Stimulated activated naive CD8-positive, alpha-beta T cell treated with anti-CD3 and anti-CD28 coated beads, Interleukin-15, amount 100 ng/mL, for 72 hours (primary cell): ENCODE results near the gene VAMP5.
A peak's percentile ranks its signal among the peaks of the same experiment; 100 is the strongest.
"Not testable (repeated sequence)": the region's sequence is repeated elsewhere in the genome, so short reads cannot be mapped to it uniquely, and the experiment has no call there.

Source experiments
- ATAC-seq: fragments of 150-1000 bp; cut with Tn5 transposase; 2 replicates; pipeline ENCODE4 v1.10.0; 2021; ENCODE audit warnings: mild to moderate bottlenecking, moderate library complexity
- DNase-seq, 2 donors: peaks; one replicate each; pipeline ENCODE4 v3.0.0; 2021 to 2022
- H3K27ac Mint-ChIP-seq, 2 donors: one replicate each; pipeline ENCODE4 v1.8.0; 2022; ENCODE audit warnings: mild to moderate bottlenecking in 2 of 2, mixed read lengths in 2 of 2, moderate library complexity in 2 of 2
- H3K27me3 Mint-ChIP-seq: one replicate; pipeline ENCODE4 v1.8.0; 2022; ENCODE audit warnings: mixed read lengths
- H3K4me1 Mint-ChIP-seq: one replicate; pipeline ENCODE4 v1.8.0; 2022; ENCODE audit warnings: mild to moderate bottlenecking, mixed read lengths
- H3K4me3 Mint-ChIP-seq, 2 donors: one replicate each; pipeline ENCODE4 v1.8.0; 2022; ENCODE audit warnings: mild to moderate bottlenecking in 2 of 2, mixed read lengths in 2 of 2, moderate library complexity in 1 of 2
- H3K9me3 Mint-ChIP-seq, 2 donors: one replicate each; pipeline ENCODE4 v1.8.0; 2022; ENCODE audit warnings: mixed read lengths in 2 of 2

VAMP5 gene

DNA sequence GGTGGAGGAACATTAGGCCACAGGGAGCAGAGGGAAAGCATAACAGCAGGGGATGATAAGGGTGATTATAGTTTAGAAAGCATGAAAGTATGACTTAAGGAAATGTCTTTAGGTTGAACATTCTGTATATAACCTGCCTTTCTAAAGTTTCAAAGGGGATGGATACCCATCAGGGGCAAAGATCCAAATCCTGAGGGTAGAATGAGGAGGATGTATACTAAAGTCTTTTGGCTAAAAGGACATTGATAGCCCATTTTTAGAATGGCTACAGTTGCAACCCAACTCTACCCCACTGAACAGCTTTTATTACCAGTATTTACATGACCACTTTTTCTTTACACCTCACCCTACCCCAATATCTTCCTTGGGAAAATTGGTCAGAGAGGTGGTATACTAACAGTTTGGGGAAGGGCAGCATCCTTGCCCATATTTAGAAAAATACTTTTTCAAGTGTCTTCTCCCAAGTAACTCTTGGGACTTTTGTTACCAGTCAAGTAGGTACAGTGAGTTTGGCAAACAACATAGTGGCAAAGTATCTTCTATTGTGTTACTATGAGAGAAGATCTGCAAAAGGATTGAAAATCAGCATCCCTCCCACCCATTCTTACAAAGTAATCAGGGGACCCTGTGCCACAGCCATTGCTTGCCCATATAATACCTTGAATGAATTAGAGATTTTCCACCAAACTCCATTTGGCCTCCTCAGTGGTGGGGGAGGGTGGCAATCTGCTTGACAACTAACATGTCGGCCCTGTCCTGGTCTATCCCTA lies 37.0 kb upstream of the VAMP5 start:
- Mint-ChIP-seq H3K27ac (peak overlapping the region in 1 of 2 donors; percentile 84), H3K4me3 (no peak overlapping the region), H3K9me3 (no peaks in the 10 kb centered on the region), H3K4me1 (peaks cover 22% of the 10 kb centered on the region), H3K27me3 (no peaks in the 10 kb centered on the region)
- no peak for DNase-seq
- peak; percentile 12 for ATAC-seq

DNA sequence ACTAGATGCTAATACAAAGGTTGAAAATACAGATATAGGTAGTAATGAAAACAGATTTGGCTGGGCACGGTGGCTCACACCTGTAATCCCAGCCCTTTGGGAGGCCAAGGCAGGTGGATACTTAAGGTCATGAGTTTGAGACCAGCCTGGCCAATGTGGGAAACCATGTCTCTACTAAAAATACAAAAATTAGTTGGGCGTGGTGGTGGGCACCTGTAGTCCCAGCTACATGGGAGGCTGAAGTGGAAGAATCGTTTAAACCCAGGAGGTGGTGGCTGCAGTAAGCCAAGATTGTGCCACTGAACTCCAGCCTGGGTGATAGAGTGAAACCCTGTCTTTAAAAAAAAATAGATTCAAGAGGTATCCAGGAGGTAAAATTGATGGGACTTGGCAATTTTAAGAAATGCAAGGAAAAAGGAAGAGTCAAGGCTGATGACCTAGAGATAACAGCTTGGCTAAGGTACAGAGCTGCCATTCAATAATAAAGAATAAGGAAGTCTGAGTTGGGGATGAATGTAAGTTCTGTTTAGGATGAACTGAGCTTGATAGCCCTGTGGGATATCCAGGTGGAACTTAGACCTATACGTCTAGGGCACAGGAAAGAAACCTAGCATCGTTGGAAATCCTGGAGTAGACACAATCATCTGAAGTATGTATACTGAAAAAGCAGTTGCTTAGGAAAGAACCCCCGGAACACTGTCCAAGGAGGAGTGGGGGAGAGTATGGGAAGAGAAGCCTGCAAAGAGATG lies 36.2 kb upstream of the VAMP5 start:
- ATAC-seq: no peak
- Mint-ChIP-seq H3K4me3 (no peak overlapping the region), H3K27me3 (no peaks in the 10 kb centered on the region), H3K9me3 (no peaks in the 10 kb centered on the region), H3K4me1 (peaks cover 14% of the 10 kb centered on the region), H3K27ac (peak overlapping the region; percentile 6 to 84)
- DNase-seq: no peak

GRCh38 chr2:85548608-85548900 lies 35.7 kb upstream of the VAMP5 start:
- Mint-ChIP-seq H3K27me3 (no peaks in the 10 kb centered on the region), H3K9me3 (no peaks in the 10 kb centered on the region), H3K4me1 (peaks cover 9% of the 10 kb centered on the region), H3K27ac (no peak overlapping the region), H3K4me3 (no peak overlapping the region)
- DNase-seq (no peak), ATAC-seq (no peak)

DNA sequence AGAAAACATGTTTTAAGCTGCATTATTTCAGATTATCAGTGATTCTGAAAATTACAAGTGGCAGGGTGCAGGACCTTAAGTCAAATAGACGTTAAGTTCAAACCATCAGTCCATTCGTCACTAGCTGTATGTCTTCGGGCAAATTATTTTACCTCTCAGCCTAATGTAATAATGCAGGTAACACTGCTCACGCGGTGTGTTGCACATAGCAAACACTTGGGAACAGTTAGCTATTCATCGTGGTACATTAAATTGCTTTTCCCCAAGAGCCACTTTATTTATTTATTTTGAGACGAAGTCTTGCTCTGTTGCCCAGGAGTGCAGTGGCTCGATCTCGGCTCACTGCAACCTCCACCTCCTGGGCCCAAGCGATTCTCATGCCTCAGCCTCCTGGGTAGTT lies 35.1 kb upstream of the VAMP5 start:
- Mint-ChIP-seq H3K9me3 (no peaks in the 10 kb centered on the region), H3K27ac (no peak overlapping the region), H3K4me3 (no peak overlapping the region), H3K4me1 (peaks cover 5% of the 10 kb centered on the region), H3K27me3 (no peaks in the 10 kb centered on the region)
- ATAC-seq (no peak), DNase-seq (no peak)

GRCh38 chr2:85549826-85550225 lies 34.4 kb upstream of the VAMP5 start:
- DNase-seq (no peak), ATAC-seq (no peak)
- Mint-ChIP-seq H3K27ac (no peak overlapping the region), H3K4me3 (no peak overlapping the region), H3K4me1 (no peaks in the 10 kb centered on the region), H3K27me3 (no peaks in the 10 kb centered on the region), H3K9me3 (no peaks in the 10 kb centered on the region)

- H3K27ac Mint-ChIP-seq: peak overlapping the region in 1 of 2 donors; percentile 43
- H3K4me1 Mint-ChIP-seq: no peaks in the 10 kb centered on the region
- no peaks in the 10 kb centered on the region for H3K9me3 Mint-ChIP-seq
- H3K4me3 Mint-ChIP-seq: no peak overlapping the region
- H3K27me3 Mint-ChIP-seq: no peaks in the 10 kb centered on the region
- no peak for DNase-seq
- ATAC-seq: no peak
Measured at GRCh38 chr2:85550486-85550885, 33.7 kb upstream of the VAMP5 start.

- H3K27ac Mint-ChIP-seq: no peak overlapping the region
- no peak overlapping the region for H3K4me3 Mint-ChIP-seq
- DNase-seq: peak; percentile 83 to 86
- H3K4me1 Mint-ChIP-seq: no peaks in the 10 kb centered on the region
- no peaks in the 10 kb centered on the region for H3K27me3 Mint-ChIP-seq
- no peaks in the 10 kb centered on the region for H3K9me3 Mint-ChIP-seq
- ATAC-seq: peak; percentile 88
Measured at GRCh38 chr2:85551698-85552678, 32.2 kb upstream of the VAMP5 start.

DNA sequence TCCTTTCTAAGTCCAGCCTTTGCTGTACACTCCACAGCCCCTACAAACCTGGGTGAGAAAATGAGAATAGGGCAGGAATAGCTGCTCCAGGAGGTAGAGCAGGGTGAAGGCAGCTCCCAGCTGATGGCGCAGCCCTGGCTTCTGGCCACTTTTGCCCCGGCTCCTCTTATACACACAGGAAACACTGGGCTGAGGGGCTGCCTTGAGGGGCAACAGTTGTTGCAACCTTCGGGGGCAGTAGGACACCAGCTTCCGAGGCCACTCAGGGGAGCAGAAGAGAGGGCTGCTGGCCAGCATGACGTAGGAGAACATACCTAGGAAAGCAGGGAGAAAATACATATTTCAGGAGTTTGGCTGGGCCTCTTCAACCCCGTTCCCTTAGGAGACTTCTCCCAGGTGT lies 31.0 kb upstream of the VAMP5 start:
- Mint-ChIP-seq H3K4me1 (peaks cover 6% of the 10 kb centered on the region), H3K4me3 (no peak overlapping the region), H3K27ac (no peak overlapping the region), H3K27me3 (no peaks in the 10 kb centered on the region), H3K9me3 (no peaks in the 10 kb centered on the region)
- DNase-seq (no peak), ATAC-seq (no peak)

- Mint-ChIP-seq H3K4me3 (no peak overlapping the region), H3K27ac (no peak overlapping the region)
- ATAC-seq: no peak
Measured at GRCh38 chr2:85554980-85555612, 29.1 kb upstream of the VAMP5 start.

GRCh38 chr2:85557130-85557529 lies 27.1 kb upstream of the VAMP5 start:
- Mint-ChIP-seq H3K4me3 (no peak overlapping the region), H3K27ac (no peak overlapping the region), H3K9me3 (no peaks in the 10 kb centered on the region), H3K27me3 (no peaks in the 10 kb centered on the region), H3K4me1 (peaks cover 42% of the 10 kb centered on the region)
- DNase-seq (no peak), ATAC-seq (no peak)

More at GRCh38 chr2:85554980-85555612, 29.1 kb upstream of the VAMP5 start:
- no peaks in the 10 kb centered on the region for H3K27me3 Mint-ChIP-seq
- DNase-seq: no peak
- peaks cover 25% of the 10 kb centered on the region for H3K4me1 Mint-ChIP-seq
- no peaks in the 10 kb centered on the region for H3K9me3 Mint-ChIP-seq

DNA sequence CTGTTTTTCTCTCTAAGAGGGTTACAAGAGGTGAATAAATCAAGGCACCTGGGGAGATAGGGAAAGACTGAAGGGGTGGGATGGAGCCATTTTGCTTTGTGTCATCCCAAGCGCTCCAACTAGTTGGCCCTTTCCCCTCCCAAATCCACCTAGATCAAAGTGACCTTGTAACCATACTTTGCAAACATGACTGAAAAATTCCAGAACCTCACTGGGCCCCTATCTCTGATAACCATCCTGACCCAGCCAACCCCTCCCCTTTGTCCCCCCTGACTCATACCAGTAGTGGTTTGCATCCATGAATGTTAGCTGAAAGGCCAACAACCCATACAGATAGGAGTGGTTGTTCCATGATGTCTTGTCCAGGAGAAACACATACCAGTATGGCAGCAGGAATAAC lies 26.1 kb upstream of the VAMP5 start:
- Mint-ChIP-seq H3K4me3 (no peak overlapping the region), H3K27me3 (no peaks in the 10 kb centered on the region), H3K4me1 (peaks cover 47% of the 10 kb centered on the region), H3K27ac (no peak overlapping the region), H3K9me3 (no peaks in the 10 kb centered on the region)
- DNase-seq: no peak
- ATAC-seq: no peak

DNA sequence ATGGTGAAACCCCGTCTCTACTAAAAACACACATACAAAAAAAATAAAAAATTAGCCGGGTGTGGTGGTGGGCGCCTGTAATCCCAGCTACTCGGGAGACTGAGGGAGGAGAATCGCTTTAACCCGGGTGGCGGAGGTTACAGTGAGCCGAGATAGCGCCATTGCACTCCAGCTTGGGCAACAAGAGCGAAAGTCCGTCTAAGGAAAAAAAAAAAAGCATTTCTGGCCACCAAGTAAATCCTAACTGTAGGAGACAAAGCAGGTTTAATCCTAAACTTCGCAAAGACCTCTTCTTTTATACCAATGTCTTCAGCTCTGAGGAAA lies 23.9 kb upstream of the VAMP5 start:
- H3K4me3 Mint-ChIP-seq: peak overlapping the region; percentile 90 to 99
- H3K27ac Mint-ChIP-seq: peak overlapping the region; percentile 54 to 95
- H3K4me1 Mint-ChIP-seq: peaks cover 55% of the 10 kb centered on the region
- not testable (repeated sequence) for DNase-seq, H3K27me3 Mint-ChIP-seq, ATAC-seq, H3K9me3 Mint-ChIP-seq

GRCh38 chr2:85560812-85561279 lies 23.4 kb upstream of the VAMP5 start:
- Mint-ChIP-seq H3K27me3 (no peaks in the 10 kb centered on the region), H3K9me3 (no peaks in the 10 kb centered on the region), H3K4me1 (peaks cover 55% of the 10 kb centered on the region), H3K4me3 (peak overlapping the region; percentile 90 to 99), H3K27ac (peak overlapping the region; percentile 95 to 97)
- DNase-seq: no peak
- peak; percentile 39 for ATAC-seq

DNA sequence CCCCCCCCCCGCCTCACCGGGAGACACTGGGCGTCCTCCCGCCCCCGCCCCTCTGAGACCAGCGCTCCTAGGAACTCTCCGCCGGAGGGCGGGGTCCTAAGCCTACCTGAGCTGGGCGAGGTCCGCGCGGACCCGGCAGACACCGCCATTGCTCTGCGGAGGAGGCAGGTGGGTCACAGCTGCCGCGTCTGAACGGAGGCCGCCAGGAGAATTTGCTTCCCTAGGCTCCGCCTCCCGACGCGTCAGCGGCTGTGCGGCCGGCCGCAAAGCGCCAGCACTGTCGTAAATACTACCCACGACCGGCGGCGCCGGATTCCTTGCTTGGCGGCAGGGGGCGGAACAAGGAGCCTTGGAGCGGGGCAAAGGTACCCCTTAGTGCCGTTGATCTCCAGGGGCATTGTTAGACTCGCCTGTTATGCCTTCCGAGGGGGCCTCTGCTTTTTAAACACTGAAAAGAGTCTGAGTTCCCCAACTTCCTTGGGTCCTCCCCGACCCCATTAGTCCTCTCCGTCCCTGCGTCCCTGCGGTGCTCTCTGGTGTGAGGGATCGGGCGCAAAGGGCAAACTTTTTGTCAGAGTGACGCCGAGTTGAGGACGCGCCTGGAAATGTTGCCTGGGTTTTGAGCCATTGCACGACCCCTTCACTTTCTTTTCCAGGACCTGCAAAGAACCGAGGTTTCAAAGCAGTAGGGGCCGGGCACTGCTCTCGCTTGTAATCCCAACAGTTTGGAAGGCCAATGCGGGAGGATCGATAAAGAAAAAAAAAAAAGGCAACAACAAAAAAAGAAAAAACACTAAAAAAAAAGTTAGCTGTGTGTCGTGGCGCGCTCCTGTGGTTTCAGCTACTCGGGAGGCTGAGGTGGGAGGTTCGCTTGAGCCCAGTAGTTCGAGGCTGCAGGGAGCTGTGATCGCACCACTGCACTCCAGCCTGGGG lies 22.7 kb upstream of the VAMP5 start, which contains the start of gene GGCX:
GGCX (minus strand) TSS at position 214 of the 933 bp plus-strand sequence; CDS start at position 149, 65 bp downstream.
- Mint-ChIP-seq H3K4me3 (peak within 1 kb of the TSS; percentile 90 to 99), H3K4me1 (peaks cover 55% of the 10 kb centered on the region), H3K27me3 (no peaks in the 10 kb centered on the region), H3K9me3 (no peaks in the 10 kb centered on the region), H3K27ac (peak within 1 kb of the TSS; percentile 95 to 97)
- DNase-seq: peak; percentile 88 to 93
- ATAC-seq: peak; percentile 97
